NCI-H1930 (cell line): Measurements from ENCODE around the gene DRG2.

Source experiments
- DNase-seq, 2 experiments: peaks; one replicate each; lab custom pipeline; 2025; lab: John Stamatoyannopoulos, UW

DRG2 gene

GRCh38 chr17:18143044-18143936 is 55.5 kb downstream of the DRG2 start:
- peak in 1 of 2 experiments; percentile 9 for DNase-seq

- no peak for DNase-seq
These were observed 56.5 kb downstream of the DRG2 start for GRCh38 chr17:18144261-18144660.

DNA sequence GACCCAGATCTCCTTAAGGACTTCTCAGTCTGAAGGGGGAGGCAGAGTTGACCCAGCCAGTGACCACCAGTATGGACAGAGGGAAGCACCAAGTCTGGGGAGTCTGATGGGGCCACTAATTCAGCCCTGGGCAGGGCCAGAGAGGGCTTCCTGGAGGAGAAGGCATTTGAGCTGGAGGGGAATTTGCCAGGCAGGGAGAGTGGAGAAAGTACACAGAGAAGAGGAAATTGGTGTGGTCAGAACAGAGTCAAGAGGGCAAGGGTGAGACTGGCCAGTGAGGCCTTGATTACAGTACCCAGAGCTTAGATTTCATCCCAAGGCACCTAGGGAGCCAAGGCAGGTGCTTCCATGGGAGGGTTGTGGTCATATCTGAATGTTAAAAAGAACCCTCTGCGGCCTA is 57.1 kb downstream of the DRG2 start:
- DNase-seq: no peak

DNA sequence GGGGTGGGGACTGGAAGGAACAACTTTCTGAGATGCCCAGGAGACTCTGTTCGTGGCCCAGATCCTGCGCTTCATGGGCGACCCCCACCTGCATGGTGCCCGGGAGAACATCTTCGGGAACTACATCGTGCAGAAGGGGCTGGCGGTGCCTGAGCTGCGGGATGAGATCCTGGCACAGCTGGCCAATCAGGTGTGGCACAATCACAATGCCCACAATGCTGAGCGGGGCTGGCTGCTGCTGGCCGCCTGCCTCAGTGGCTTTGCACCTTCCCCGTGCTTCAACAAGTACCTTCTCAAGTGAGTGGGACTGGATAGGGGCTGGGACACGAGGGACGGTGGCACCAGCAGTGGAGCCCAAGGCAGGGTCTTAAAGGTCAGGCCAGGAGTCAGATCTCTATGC is 58.1 kb downstream of the DRG2 start:
- DNase-seq: no peak

GRCh38 chr17:18146259-18146658 is 58.5 kb downstream of the DRG2 start:
- DNase-seq: no peak

DNA sequence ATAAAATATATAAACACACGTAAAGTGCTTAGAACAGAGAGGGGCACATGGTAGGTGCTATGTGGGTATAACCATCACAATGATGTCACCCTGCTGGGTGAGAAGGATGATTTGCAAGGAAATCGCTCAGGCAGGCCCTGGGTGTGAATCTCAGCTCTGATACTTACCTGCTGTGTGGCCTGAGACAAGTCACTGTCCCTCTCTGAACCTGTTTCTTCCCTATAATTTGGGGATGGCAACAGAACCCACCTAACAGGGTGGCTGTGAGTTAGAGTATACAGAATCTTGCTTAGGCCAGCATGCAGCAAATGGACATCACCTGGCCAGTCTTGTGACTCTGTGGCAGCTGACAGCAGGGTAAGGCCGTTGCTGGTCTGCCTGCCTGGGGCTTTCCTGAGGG is 59.2 kb downstream of the DRG2 start:
- DNase-seq: no peak

GRCh38 chr17:18148586-18148985 is 60.8 kb downstream of the DRG2 start:
- no peak for DNase-seq

GRCh38 chr17:18151290-18151689 is 63.5 kb downstream of the DRG2 start:
- DNase-seq: no peak

- no peak for DNase-seq
These were observed 67.4 kb downstream of the DRG2 start for GRCh38 chr17:18155179-18155578.

DNA sequence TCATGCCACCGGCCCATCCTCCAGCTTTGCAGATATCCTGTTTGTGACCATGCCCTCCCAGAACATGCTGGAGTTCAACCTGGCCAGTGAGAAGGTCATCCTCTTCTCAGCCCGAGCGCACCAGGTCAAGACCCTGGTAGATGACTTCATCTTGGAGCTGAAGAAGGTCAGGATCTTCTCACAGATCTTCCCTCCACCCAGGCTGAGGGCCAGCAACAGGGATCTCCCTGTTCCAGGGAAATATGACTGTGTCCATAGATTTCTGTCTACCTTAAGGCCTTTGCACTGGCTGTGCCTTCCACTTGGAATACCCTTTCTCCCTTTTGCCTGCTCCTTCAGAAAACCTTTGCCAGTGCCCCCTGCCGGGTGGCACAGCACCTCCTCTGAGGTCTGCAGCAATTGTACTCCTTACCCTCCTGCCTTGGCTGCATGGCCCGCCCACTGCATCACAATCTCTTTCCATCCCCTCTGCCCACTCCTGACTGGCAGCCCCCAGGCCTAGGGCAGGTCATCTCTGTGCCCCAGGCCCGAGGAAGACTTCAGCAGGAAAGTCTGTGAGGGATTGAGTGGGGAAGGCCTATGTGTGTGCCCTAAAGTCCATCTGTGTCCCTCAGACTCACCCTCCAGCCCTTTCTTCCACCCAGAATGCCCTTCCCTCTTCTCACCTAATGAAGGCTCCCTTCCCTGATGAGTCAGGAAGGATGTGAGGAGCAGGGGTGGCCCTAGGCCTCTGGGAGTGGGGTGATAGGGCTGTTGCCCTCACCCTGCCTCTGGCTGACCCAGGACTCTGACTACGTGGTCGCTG is 68.6 kb downstream of the DRG2 start:
- no peak for DNase-seq

DNA sequence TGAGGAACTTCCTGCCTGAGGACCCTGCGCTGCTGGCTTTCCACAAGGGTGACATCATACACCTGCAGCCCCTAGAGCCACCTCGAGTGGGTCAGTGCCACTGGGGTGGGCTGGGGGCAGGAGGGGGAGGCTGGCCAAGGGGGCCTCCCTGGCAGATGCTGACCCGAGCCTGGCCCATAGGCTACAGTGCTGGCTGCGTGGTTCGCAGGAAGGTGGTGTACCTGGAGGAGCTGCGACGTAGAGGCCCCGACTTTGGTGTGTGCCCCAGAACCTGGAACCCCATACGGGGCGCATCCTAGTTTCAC is 69.2 kb downstream of the DRG2 start:
- DNase-seq: no peak
